Ramos (cell line): ENCODE measurements around the gene PI4K2A.
"Not testable (repeated sequence)": the region's sequence is repeated elsewhere in the genome, so short reads cannot be mapped to it uniquely, and the experiment has no call there.

Source experiments
- in situ Hi-C: fragments of 300-500 bp; cut with MboI; formaldehyde crosslinking; loops from one replicate; pipeline ENCODE4 v1.14.3; 2022; ENCODE audit warnings: low sequenced_read_pairs; ENCODE audit not compliant: unreplicated experiment

Gene PI4K2A

GRCh38 chr10:97667463-97667862 lies 27.0 kb downstream of the PI4K2A start:
- in situ Hi-C loops, result no loop called here

- in situ Hi-C loops, result no loop called here
Measured at GRCh38 chr10:97669571-97669970, 29.1 kb downstream of the PI4K2A start.

GRCh38 chr10:97673736-97674525 lies 33.5 kb downstream of the PI4K2A start:
- in situ Hi-C loops, result no loop called here

GRCh38 chr10:97675222-97675621 lies 34.8 kb downstream of the PI4K2A start:
- in situ Hi-C loops, result no loop called here

- in situ Hi-C loops, result no loop called here
Measured at GRCh38 chr10:97676770-97677581, 36.5 kb downstream of the PI4K2A start.

- in situ Hi-C loops, result no loop called here
Measured at GRCh38 chr10:97679594-97679993, 39.1 kb downstream of the PI4K2A start.

GRCh38 chr10:97682042-97682441 lies 41.6 kb downstream of the PI4K2A start:
- in situ Hi-C loops, result no loop called here

GRCh38 chr10:97683556-97684367 lies 43.3 kb downstream of the PI4K2A start:
- in situ Hi-C loops, result no loop called here

GRCh38 chr10:97684368-97684713 lies 43.9 kb downstream of the PI4K2A start:
- in situ Hi-C loops, result not testable (repeated sequence)

GRCh38 chr10:97684866-97685394 lies 44.5 kb downstream of the PI4K2A start:
- in situ Hi-C loops, result no loop called here

- in situ Hi-C loops, result no loop called here
Measured at GRCh38 chr10:97685395-97685958, 45.0 kb downstream of the PI4K2A start.

GRCh38 chr10:97686301-97686961 lies 46.0 kb downstream of the PI4K2A start:
- in situ Hi-C loops, result no loop called here

- in situ Hi-C loops, result no loop called here
Measured at GRCh38 chr10:97686962-97687784, 46.7 kb downstream of the PI4K2A start, which contains the start of gene AVPI1. AVPI1 (minus strand) TSS chr10:97687241; CDS start chr10:97679905, 7,336 bp downstream.

- in situ Hi-C loops, result no loop called here
Measured at GRCh38 chr10:97687785-97688781, 47.6 kb downstream of the PI4K2A start.

- in situ Hi-C loops, result loop anchor here (10.0 kb wide), 1 partner anchor 185 kb away; no protein-coding TSS in a partner anchor
Measured at GRCh38 chr10:97689559-97690020, 49.1 kb downstream of the PI4K2A start.

- in situ Hi-C loops, result loop anchor here (10.0 kb wide), 1 partner anchor 185 kb away; no protein-coding TSS in a partner anchor
Measured at GRCh38 chr10:97690133-97690532, 49.7 kb downstream of the PI4K2A start.

GRCh38 chr10:97698072-97698655 lies 57.7 kb downstream of the PI4K2A start:
- in situ Hi-C loops, result loop anchor here (10.0 kb wide), 1 partner anchor 177 kb away; no protein-coding TSS in a partner anchor
